HG03039 (cell line): ENCODE data around the gene KIAA1671.

Experiments used
- ATAC-seq: cut with Tn5 transposase; IDR thresholded peaks from one replicate; pipeline ENCODE4 v1.9.1; 2021; ENCODE audit warnings: mild to moderate bottlenecking, moderate library complexity; ENCODE audit not compliant: unreplicated experiment

The KIAA1671 gene

DNA sequence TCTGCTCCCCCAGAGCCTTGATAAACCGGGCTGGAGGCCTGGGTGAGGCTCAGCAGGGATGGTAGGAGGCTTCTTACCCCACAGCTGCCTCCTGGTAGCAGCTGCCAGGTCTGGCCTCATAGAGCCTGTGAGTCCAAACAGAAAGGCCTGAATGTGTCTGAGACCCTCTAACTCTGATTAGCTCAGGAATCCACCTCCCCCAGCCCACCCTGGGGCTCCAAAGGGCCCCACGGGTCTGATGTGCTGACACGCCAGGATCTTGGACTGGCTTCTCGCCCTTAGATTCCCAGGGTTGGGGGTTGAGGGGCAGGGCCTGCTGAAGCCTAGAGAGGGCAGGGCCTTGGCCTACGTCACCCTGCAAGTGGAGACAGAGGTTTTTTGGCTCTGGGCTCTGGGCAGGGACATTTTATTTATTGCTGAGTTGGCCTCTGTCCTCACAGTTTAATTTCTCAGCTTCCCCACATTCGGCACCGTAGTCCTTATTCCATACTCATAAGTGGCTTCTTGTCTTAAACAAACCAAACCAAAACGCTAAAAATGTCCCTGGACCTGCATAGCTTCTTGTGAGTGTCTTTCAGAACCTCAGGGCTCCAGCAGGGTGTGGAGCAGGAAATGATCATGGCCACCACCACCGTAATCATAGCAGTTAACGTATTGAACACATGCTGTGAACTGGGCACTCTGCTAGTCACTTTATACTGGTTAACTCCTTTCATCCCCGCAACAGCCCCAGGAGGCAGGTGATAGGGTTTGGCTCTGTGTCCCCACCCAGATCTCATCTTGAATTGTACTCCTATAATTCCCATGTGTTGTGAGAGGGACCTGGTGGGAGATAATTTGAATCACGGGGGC is 25.1 kb downstream of the KIAA1671 start:
- ATAC-seq, result no peak

DNA sequence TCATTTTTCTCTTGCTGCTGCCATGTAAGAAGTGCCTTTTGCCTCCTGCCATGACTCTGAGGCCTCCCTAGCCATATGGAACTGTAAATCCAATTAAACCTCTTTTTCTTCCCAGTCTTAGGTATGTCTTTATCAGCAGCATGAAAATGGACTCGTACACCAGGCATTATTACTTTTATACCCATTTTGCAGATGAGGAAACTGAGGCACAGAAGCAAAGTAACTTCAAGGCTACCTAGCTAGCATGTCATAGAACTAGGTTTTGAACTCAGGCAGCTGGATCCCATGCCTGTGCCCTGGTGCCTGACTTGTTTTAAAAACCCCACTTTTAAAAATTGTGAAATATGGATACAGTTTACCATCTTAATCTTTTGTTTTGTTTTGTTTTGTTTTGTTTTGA is 25.8 kb downstream of the KIAA1671 start:
- ATAC-seq, result no peak

DNA sequence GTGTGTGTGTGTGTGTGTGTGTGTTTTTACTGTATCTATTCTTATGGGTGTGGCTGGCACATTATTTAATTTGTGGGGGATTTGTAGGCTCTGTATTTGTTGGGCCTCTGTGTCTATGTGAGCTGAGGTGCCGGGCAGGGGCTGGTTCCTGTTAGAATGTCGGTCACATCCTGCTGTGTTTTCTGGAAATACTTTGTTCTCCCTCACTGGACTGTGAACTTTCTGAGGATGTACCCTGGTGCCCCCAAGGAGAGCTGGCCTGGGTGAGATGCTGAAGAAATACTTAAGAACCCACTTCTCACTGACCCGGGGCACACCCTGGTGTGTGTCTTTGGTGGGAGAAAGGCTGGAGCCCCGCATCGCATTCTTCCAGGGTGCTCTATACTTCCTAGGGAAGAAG is 28.6 kb downstream of the KIAA1671 start:
- no peak for ATAC-seq

DNA sequence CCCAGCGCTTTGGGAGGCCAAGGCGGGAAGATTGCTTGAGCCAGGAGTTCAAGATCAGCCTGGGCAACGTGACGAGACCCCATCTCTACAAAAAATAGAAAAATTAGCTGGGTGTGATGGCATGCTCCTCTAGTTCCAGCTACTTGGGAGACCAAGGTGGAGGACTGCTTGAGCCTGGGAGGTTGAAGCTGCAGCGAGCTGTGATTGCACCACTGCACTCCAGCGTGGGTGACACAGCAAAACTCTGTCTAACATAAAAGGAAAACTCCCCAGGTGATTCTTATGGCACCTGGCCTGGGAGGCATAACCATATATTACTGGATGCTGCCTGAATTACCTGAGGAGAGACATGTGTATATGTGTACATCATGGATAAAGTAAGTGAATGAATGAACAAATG is 29.1 kb downstream of the KIAA1671 start:
- no peak for ATAC-seq

DNA sequence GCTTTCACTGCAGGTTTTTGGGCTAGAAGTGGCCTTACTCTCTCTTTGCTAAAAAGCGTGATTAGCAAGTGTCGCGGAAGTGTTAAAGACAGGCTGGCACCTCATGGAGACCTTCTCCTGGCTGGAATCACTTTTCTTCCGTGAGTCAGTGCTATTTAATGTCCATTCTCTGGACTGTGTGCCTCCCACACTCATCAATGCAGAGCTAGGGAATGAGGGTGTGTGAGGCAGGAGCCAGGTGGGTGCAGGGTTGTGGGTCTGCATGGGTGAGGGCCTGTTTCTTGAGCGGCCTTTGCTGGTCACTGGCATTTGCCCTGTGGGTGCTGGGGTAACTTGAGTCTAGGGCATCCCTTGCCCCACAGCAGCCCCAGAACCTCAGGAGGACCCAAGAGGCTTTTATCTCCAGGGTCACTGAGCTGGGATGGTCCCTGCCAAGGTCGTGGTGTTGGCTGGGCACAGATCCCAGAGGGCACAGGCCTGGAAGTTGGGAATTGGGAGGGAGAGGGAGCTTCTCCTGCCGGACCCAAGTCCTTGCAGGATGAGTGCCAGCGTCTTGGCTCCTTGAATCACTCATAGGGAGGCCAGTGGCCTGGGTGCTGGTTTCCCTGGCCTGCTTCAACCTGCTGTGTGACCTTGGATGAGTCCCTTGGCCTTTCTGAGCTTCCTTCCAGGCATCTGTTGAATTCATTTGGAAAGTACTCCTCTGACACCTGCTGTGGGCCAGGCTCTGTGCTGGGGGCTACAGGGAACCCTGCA is 30.0 kb downstream of the KIAA1671 start:
- ATAC-seq, result no peak

DNA sequence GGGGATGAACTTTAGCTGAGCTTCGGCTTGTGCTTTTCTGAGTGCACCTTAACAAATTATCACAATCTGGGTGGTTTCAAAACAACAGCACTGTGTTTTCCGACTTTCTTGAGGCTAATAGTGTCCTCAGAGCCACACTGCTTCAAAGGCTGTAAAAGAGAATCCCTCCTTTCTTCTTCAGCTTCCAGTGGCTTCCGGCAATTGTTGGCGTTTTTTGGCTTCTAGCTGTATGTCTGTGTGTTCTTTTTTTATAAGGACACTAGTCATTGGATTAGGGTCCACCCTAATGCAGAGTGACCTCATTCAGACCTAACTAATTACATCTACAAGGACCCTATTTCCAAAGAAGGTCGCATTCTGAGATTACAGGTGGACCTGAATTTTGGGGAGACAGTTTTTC is 30.6 kb downstream of the KIAA1671 start:
- ATAC-seq, result no peak

DNA sequence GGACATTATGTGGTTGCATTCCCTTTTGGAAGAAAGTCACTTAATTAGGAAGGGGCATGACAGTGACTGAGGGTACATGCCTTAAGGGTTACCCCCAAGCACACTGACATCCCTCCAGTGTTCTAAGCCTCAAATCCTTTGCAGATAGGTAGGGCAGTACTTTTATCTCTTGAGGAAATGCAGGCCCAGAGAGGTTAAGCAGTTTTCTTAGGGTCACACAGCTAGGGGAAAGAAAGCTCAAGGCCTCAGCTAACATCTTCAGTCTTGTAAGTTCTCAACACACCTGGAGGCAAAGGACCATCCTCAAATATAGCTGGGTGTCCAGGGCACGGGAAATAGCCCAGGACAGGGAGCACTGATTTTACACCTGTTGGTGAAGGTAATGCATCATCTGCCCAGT is 31.6 kb downstream of the KIAA1671 start:
- ATAC-seq, result no peak

DNA sequence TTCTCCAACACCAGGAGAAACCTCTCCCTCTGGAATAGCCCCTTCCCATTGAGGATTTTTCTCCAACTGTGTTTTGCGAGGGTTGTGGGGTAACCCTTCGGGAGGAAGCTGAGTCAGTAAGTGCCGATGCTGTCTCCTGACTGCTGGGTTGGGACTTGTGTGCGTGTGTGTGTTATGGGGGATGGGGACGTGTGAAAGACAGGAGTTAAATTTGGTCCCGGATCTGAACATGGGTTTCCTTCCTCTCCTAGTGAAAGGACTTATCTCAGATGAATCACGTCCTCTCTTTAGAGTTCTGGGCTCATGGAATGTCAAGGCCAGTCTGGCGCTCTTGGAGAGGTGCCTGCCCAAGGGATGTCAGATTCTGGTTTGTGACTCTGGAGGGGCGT is 33.3 kb downstream of the KIAA1671 start:
- no peak for ATAC-seq

DNA sequence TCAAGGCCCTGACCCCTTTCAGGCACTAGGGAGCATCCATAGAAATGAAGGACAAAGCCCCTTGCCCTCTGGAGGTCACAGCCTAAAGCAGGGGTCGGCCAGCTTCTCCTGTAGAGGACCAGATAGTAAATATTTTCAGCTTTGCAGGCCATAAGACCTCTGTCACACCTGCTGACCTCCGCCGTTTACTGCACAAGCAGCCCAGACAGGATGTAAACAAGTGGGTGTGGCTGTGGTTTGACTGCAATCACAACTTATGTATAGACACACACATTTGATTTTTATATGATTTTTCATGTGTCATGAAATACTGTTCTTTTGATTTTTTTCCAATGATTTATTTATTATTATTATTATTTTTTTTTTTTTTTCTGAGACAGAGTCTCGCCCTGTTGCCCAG is 34.3 kb downstream of the KIAA1671 start:
- ATAC-seq, result no peak

DNA sequence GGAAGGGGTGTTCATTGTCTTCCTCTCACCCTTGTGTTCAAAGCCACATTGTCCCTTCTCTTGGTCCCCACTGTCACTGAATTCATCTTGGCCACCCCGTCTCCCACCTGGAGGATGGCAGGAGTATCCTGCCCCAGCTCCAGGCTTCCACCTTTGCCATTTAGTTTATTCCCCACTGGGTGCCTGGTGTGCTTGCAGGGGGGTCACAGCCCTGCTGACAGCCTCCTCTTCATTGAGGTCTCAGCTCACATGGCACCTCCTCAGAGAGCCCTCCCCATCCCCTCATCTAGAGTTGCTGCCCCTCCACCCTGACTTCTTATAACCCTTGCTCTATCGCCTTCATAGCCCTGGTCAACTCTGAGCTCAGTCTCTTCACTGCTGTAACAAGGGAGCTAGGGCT is 36.6 kb downstream of the KIAA1671 start:
- no peak for ATAC-seq

DNA sequence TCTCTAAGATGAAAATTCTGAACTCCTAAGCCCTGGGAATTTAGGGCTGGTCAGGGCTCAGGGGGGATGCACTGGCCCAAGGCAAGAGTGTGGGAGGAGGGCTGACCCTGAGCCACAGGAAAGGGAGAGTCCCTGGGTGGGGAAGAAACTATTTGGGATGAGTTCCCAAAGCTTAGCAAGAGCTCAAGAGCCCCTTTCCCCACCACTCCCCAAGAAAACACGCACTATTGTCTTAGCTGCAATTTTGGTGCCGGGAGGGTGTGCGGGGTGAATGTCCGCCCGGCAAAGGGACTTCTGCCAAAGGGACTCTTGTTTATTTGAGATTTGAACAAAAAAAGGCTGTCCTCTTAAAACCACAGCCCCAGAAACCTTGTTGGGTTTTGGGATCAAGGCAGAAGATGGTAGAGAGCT is 37.0 kb downstream of the KIAA1671 start:
- ATAC-seq, result no peak

DNA sequence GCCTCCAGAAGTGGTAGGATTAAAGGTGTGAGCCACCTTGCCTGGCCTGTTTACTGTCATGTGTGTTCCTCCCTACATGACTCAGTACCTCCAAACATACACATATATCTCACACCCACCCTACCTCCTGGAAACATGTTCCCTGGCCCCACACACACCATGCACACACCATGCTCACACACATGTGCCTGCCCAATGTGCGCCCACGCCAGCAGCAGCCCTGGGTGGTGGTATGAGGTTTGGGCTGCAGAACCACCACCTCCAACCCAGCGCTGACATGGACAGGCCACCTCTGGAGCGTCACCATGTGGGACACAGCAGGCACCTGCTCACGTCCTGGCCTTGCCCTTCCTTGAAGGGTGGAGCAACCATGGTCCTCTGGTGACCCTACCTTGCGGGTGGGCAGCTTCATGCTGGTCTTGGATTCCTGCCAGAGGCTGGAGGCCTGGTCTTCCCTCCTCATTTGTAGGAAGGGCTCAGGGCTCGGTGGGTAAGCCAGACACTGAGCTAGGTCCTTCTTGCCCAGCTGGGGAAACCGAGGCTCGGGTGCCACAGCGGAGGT is 37.9 kb downstream of the KIAA1671 start:
- ATAC-seq, result no peak

DNA sequence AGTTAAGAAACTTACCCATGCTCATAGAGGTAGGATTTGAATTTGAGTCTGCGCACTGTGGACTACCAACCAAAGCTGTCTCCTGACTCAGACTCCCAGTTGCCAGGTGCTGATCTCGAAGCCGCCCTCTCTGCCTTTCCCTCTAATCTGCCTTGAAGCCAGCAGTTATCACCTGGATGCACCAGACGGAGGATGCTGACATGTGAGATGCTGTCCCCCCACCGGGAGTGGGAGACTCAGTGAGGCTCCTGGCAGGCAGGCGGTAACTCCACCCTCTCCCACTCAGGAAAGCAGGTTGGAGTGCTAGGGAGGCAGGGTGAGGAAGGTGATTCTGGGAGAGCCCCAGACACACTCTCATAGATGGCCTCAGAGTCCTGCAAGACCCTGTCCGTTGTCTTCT is 40.4 kb downstream of the KIAA1671 start:
- ATAC-seq, result no peak

DNA sequence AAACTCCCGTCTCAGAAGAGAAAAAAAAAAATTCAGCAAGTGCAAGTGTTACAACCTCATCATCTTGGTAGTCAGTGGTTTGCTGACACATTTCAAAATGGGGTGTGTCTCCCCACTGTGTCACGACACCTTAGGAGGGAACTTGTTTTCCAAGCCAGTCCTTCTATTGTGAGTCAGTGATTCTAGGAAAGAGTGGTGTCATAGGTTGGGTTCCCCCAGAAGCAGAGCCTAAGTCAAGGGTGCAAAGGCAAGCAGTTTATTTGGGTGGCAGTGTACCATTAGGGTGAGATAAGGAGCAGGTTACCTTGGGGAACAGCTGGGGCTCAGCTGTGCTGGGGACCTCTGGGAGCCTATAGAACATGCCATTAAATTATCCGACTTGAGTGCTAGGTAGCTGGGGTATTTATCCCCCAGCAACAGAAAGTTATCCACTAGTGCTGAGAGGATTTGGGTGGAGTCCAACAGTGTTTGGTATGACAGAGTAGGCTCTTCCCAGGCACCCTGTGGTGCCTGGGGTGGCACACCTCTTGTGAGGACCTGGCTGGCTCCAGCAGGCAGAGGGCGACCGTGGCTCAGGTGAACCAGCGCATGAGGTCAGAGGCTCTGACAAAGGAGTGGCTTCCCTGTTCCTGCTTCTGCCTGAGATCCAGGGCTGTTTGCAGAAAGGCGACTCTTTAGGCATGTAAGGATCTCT is 41.7 kb downstream of the KIAA1671 start:
- no peak for ATAC-seq

DNA sequence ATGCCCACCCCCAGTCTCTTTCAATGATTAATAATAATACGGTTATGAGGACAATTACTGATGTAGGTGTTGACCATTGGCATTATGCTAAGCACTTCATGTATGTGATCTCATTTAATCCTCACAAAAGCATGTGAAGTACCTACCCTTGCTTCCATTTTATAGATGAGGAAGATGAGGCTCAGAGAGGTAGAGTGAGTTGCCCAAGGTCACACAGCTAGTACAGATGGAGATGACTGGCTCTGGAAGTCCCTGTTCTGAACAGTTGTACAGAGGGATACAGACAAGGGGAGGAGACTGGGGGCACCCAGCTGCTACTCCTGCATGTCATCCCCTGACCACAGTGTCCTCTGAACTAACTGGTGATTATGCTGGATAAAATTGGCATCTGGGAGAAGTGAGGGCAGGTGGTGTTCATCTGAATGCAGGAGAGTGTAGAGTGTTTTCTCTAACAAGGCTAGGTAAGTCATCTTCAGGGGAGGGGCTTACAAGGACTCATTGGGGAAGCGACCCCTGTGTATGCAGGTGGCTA is 43.2 kb downstream of the KIAA1671 start:
- no peak for ATAC-seq

DNA sequence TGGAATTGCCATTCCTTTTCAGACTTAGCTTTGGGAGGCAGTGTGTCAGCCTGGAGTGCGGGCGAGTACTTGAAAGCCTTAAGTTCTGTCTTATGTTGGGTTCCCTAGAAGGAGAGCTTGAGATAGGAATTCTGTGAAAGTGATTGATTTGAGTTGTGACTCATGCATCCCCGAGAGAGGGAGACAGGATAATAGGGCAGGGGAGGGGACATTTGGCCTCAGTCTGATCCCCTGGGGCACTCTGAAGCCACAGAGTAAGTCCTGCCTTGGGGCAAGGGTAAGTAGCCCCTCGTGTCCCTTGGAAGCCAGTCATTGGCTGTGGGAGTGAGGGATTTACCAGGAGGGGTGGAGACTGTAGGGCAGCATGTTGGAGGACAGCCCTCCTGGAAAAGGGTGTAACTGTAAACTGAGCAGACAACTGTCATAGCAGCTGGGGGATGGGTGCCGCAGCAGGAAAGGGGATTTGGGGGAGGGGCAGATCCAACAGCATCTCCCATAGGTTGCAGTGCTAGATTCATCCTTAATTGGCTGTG is 44.0 kb downstream of the KIAA1671 start:
- no peak for ATAC-seq

DNA sequence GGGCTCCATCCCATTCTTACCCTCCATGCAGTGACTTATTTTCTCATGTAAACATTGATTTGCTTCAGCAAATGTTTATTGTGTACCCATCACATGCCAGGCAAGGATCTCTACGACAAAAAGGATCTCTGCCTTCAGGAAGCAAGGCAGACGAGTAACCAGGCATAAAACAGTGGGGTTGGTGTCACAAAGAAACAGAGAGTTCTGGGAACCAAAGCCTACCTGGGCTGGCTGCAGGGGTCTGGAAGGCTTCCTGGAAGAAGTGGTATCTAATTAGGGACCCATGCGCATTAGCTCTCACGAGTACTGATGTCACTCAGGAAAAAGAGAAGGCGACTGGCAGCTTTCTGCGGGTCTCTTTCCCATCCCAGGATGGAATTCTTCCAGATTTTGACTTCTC is 44.5 kb downstream of the KIAA1671 start:
- ATAC-seq, result no peak

DNA sequence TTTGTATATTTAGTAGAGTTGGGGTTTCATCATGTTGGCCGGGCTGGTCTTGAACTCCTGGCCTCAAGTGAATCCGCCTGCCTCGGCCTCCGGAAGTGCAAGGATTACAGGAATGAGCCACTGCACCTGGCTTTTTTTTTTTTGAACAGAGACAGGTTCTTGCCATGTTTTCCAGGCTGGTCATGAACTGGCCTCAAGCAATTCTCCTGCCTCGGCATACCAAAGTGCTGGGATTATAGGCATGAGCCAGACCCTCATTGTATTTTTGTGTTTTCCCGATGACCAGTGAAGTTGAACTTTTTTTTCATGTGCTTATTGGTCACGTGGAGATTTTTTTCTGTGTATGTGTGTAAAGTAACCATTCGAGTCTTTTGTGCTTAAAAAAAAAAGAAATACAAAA is 48.2 kb downstream of the KIAA1671 start:
- no peak for ATAC-seq

DNA sequence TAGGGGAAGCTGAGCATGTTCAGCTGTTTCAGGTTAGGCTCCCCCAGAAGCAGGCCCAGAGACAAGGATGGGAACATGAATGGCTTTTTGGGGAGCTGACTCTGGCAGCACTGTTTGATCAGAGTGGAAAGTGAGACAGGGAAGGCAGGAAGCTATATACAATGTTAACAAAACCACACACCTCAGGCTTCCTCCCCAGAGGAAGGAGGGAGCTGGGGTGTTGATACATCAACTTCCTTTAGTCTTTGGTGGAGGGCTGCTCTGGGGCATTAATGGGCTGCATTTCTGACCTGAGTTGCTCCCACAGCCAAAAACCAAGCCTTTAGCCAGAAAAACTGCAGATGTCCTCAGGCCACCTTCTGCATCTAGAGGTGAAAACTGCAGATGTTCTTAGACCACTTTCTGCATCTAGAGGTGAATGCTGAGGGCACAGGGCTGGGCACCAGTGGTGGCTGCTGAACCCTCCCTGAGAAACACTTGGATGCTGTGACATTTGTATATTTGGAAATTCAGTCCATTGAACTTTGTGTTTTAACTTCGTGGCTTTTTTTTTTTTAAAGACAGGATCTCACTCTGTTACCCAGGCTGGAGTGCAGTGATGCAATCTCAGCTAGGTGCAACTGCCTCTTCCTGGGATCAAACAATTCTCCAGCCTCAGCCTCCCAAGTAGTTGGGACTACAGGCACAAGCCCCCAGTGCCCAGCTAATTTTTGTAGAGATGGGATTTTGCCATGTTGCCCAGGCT is 49.9 kb downstream of the KIAA1671 start:
- no peak for ATAC-seq

DNA sequence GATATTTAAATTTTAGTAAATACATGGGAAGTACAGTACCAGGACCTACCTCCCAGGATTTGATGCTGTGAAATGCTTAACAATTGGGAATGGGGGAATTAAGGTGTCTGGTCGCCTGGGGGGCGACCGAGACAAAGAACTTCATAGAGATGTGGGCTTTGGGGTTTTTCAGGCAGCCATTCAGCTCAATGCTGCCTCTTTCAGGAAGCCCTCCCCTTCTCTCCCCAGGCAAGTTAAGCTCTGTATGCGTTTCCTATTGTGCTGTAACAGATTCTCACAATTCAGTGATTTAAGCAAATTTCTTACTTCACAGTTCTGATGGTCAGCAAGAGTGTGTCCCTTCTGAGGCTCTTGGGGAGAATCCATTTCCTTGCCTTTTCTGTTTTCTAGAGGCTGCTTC is 53.8 kb downstream of the KIAA1671 start:
- ATAC-seq, result no peak
